Neural cell (in vitro differentiated cells): ENCODE data around the gene RBPJL. TPM values are rescaled to one million over a fixed set of nuclear protein-coding genes. Genes with fewer than 3 reads are reported as not detected.

Experiments
- H2AFZ ChIP-seq: fragments of 200-600, 300-800 bp; sonication (generic), shearing (Covaris generic); 2 replicates; pipeline ENCODE4 v1.6.0; 2014; ENCODE audit warnings: low read depth, mild to moderate bottlenecking, antibody characterized with exemption, low read length, moderate library complexity
- H3F3A ChIP-seq: fragments of 200-600 bp; shearing (Covaris generic); 2 replicates; pipeline ENCODE4 v1.6.1; 2016; ENCODE audit warnings: mild to moderate bottlenecking, moderate library complexity, mixed read lengths, antibody characterized with exemption, low read length; ENCODE audit not compliant: insufficient read depth, poor library complexity, severe bottlenecking
- H3K27ac ChIP-seq: fragments of 200-600, 300-800 bp; sonication (generic), shearing (Covaris generic); 2 replicates; pipeline ENCODE4 v1.5.1; 2014; ENCODE audit warnings: mild to moderate bottlenecking, low read length, moderate library complexity
- H3K27me3 ChIP-seq: fragments of 300-800, 200-600 bp; sonication (generic), shearing (Covaris generic); 2 replicates; pipeline ENCODE4 v1.6.0; 2014; ENCODE audit warnings: mild to moderate bottlenecking, low read depth, low read length, moderate library complexity; ENCODE audit not compliant: insufficient read depth
- H3K36me3 ChIP-seq: fragments of 300-800, 200-600 bp; sonication (generic), shearing (Covaris generic); 2 replicates; pipeline ENCODE4 v1.5.1; 2014; ENCODE audit warnings: mild to moderate bottlenecking, antibody characterized with exemption, low read length, moderate library complexity; ENCODE audit not compliant: insufficient read depth
- H3K4me2 ChIP-seq: fragments of 300-800, 200-600 bp; sonication (generic), shearing (Covaris generic); 2 replicates; pipeline ENCODE4 v1.6.0; 2014; ENCODE audit warnings: mild to moderate bottlenecking, low read length
- H3K4me3 ChIP-seq: fragments of 300-800, 200-600 bp; sonication (generic), shearing (Covaris generic); 2 replicates; pipeline ENCODE4 v1.5.1; 2014; ENCODE audit warnings: mild to moderate bottlenecking, low read length, moderate library complexity
- H3K79me2 ChIP-seq: fragments of 200-600 bp; shearing (Covaris generic); replicated peaks from 2 replicates; pipeline ENCODE4 v1.6.0; 2014; ENCODE audit warnings: mild to moderate bottlenecking, low read length, moderate library complexity; ENCODE audit not compliant: insufficient read depth
- H3K9ac ChIP-seq: fragments of 300-800, 200-600 bp; sonication (generic), shearing (Covaris generic); 2 replicates; pipeline ENCODE4 v1.6.1; 2016; ENCODE audit warnings: mild to moderate bottlenecking, low read length, mixed read lengths
- H3K9me2 ChIP-seq: fragments of 200-600 bp; shearing (Covaris generic); 2 replicates; pipeline ENCODE4 v1.6.1; 2016; ENCODE audit warnings: mild to moderate bottlenecking, low read length, mixed read lengths; ENCODE audit not compliant: insufficient read depth
- H3K9me3 ChIP-seq: fragments of 200-600, 300-800 bp; sonication (generic), shearing (Covaris generic); 2 replicates; pipeline ENCODE4 v1.6.1; 2016; ENCODE audit warnings: mild to moderate bottlenecking, mixed run types, low read length, moderate library complexity, mixed read lengths
- H4K20me1 ChIP-seq: fragments of 200-600 bp; shearing (Covaris generic); 2 replicates; pipeline ENCODE4 v1.6.1; 2016; ENCODE audit warnings: mild to moderate bottlenecking, mixed run types; ENCODE audit not compliant: insufficient read depth
- EP300 ChIP-seq: fragments of 450-650 bp; conservative IDR thresholded peaks from 2 replicates; pipeline ENCODE4 v1.6.1; 2014; ENCODE audit warnings: antibody characterized with exemption, mild to moderate bottlenecking, moderate library complexity; ENCODE audit not compliant: poor library complexity, severe bottlenecking
- EZH2 ChIP-seq: fragments of 200-600, 300-800 bp; shearing (Covaris generic), sonication (generic); IDR thresholded peaks from 2 replicates; pipeline ENCODE4 v1.6.1; 2014; ENCODE audit warnings: antibody characterized with exemption, low read length, borderline replicate concordance, mild to moderate bottlenecking; ENCODE audit not compliant: insufficient read depth, poor library complexity, severe bottlenecking
- MXI1 ChIP-seq: fragments of 450-650 bp; conservative IDR thresholded peaks from 2 replicates; pipeline ENCODE4 v1.6.1; 2014; ENCODE audit warnings: antibody characterized with exemption, mild to moderate bottlenecking; ENCODE audit not compliant: poor library complexity, severe bottlenecking
- POLR2AphosphoS5 ChIP-seq: IDR thresholded peaks from 2 replicates; pipeline ENCODE4 v1.6.1; 2012
- RAD21 ChIP-seq: fragments of 450-650 bp; conservative IDR thresholded peaks from 2 replicates; pipeline ENCODE4 v1.6.1; 2014; ENCODE audit warnings: antibody characterized with exemption, mild to moderate bottlenecking, moderate library complexity
- SMC3 ChIP-seq: fragments of 450-650 bp; conservative IDR thresholded peaks from 2 replicates; pipeline ENCODE4 v1.6.1; 2014; ENCODE audit warnings: antibody characterized with exemption, mild to moderate bottlenecking, moderate library complexity; ENCODE audit not compliant: poor library complexity
- TAF1 ChIP-seq: IDR thresholded peaks from 2 replicates; pipeline ENCODE4 v1.6.1; 2012; ENCODE audit warnings: low read depth
- polyA plus RNA-seq: library from polyadenylated mRNA; depleted of rRNA; stranded (reverse); fragments of >200 nt; gene quantifications from 2 replicates; pipeline ENCODE4 v1.2.3, GENCODE V29; 2014
- TF ChIP-seq, protein P1 (sequence below): fragments of 450-650 bp; IDR thresholded peaks from 2 replicates; pipeline ENCODE4 v1.5.1; 2014; ENCODE audit warnings: antibody characterized with exemption, mild to moderate bottlenecking, moderate library complexity; ENCODE audit not compliant: poor library complexity, severe bottlenecking

Gene RBPJL
- polyA plus RNA-seq, 1 donor from 2014 or later = not detected

DNA sequence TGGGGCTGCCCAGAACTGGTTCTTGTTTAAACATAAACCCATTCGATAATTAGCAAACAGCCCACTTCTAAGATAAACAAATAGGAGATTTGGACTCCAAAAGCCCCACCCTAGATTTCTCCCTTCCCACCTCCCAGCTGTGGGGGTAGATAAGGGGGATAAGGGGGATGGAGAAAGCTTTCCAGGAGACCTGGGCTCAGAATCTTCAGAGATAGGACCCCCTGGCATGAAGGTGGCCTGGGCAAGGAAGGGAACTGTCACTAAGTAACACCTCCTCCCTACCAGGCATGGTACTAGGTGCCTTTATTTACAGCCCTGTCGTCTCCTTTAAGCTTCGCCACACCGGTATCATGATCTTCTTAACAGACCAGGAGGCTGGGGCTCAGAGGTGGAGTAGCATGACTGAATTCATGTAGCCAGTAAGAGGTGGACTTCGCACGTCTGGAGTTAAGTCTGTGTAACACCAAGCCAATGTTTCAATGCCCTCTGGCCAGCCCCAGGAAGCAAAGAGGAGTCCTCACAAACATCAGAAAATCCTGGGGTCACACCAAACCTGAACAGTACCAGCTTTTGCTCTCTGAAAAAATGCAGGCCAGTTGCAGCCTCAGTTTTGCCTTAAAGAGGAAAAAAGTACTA is 37.0 kb downstream of the RBPJL start:
- H3K36me3 ChIP-seq = no peaks in the 10 kb centered on the region
- H4K20me1 ChIP-seq = no peaks in the 10 kb centered on the region
- no peak overlapping the region for H3K9ac ChIP-seq
- H3K4me2 ChIP-seq = no peak overlapping the region
- H3F3A ChIP-seq = no peaks in the 10 kb centered on the region
- H3K79me2 ChIP-seq = no peaks in the 10 kb centered on the region
- no peaks in the 10 kb centered on the region for H3K9me3 ChIP-seq
- peaks cover 14% of the 10 kb centered on the region for H3K27me3 ChIP-seq
- H3K4me3 ChIP-seq = no peak overlapping the region
- H2AFZ ChIP-seq = no peak overlapping the region
- H3K27ac ChIP-seq = no peak overlapping the region
- no peaks in the 10 kb centered on the region for H3K9me2 ChIP-seq
- TF ChIP-seq POLR2AphosphoS5 = no peak
- TF ChIP-seq, protein P1, sequence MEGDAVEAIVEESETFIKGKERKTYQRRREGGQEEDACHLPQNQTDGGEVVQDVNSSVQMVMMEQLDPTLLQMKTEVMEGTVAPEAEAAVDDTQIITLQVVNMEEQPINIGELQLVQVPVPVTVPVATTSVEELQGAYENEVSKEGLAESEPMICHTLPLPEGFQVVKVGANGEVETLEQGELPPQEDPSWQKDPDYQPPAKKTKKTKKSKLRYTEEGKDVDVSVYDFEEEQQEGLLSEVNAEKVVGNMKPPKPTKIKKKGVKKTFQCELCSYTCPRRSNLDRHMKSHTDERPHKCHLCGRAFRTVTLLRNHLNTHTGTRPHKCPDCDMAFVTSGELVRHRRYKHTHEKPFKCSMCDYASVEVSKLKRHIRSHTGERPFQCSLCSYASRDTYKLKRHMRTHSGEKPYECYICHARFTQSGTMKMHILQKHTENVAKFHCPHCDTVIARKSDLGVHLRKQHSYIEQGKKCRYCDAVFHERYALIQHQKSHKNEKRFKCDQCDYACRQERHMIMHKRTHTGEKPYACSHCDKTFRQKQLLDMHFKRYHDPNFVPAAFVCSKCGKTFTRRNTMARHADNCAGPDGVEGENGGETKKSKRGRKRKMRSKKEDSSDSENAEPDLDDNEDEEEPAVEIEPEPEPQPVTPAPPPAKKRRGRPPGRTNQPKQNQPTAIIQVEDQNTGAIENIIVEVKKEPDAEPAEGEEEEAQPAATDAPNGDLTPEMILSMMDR = no peak

DNA sequence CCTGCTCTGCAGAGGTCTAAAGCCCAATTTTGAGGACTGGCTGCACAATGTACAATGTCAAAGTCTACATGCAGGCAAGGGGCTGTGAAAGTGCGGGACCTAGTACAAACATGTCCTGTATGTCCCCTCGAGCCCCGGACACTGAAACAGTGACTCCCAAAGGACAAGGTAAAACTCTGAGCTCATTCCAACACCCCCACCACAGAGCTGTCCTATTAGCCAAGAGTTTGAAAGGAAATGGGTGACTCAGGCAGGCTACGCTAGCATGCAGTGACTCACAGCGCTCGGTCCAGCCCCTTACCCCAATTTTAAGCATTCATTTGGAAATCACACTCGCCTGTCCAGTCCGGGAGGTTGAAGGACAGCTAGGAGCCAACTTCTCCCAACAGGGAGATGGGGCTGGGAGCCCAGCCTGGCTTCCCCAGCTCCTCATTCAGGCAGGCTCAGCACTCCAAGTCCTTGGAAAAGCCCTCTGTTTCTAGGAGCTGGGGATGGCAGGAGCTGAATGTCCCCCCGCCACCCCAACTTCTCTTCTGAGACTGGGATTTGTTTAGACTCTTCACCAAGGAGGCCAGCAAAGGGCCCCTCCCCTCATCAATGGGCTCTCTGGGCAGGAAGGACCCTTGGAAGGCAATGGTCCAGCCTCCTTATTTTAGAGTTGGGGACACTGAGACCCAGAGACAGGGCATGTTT is 37.7 kb downstream of the RBPJL start:
- no peak overlapping the region for H3K27ac ChIP-seq
- H3K79me2 ChIP-seq = no peaks in the 10 kb centered on the region
- no peaks in the 10 kb centered on the region for H4K20me1 ChIP-seq
- no peaks in the 10 kb centered on the region for H3F3A ChIP-seq
- H3K9me2 ChIP-seq = no peaks in the 10 kb centered on the region
- no peaks in the 10 kb centered on the region for H3K36me3 ChIP-seq
- H3K27me3 ChIP-seq = peaks cover 15% of the 10 kb centered on the region
- no peak overlapping the region for H3K4me2 ChIP-seq
- H3K4me3 ChIP-seq = no peak overlapping the region
- no peak overlapping the region for H3K9ac ChIP-seq
- TF ChIP-seq TAF1 = no peak
- no peak for TF ChIP-seq SMC3
- TF ChIP-seq, protein P1 = no peak
- TF ChIP-seq EP300 = no peak
- TF ChIP-seq RAD21 = no peak
- TF ChIP-seq EZH2 = no peak
- TF ChIP-seq MXI1 = no peak
- no peak for TF ChIP-seq POLR2AphosphoS5
- no peak overlapping the region for H2AFZ ChIP-seq
- H3K9me3 ChIP-seq = no peaks in the 10 kb centered on the region
